CD14-positive monocyte (primary cell): ENCODE measurements around the gene EPS8L3. TPM values are rescaled to one million over a fixed set of nuclear protein-coding genes. Genes with fewer than 3 reads are reported as not detected.

Source experiments
- DNase-seq, 3 donors: peaks; one replicate each; pipeline ENCODE4 v3.0.0-alpha.2; 2011 to 2022
- H2AFZ ChIP-seq: 2 replicates; pipeline ENCODE4 v1.6.0; 2012; ENCODE audit warnings: mild to moderate bottlenecking, low read depth, low read length, inconsistent platforms; ENCODE audit not compliant: insufficient read depth, poor library complexity, severe bottlenecking
- H3K27ac ChIP-seq, 2 donors: 1 replicate in 1 of 2; 2 replicates in 1 of 2; pipeline ENCODE4 v1.5.1; 2012 to 2013; ENCODE audit warnings: low read length in 2 of 2, control low read depth in 1 of 2, inconsistent platforms in 1 of 2, low read depth in 1 of 2, mild to moderate bottlenecking in 1 of 2
- H3K27me3 ChIP-seq, 2 donors: one replicate each; pipeline versions ENCODE4 v1.6.0 to v1.6.1; 2011 to 2013; ENCODE audit warnings: low read length in 2 of 2; ENCODE audit not compliant: control insufficient read depth in 2 of 2, insufficient read depth in 2 of 2
- H3K36me3 ChIP-seq, 2 donors: replicated peaks in 1 of 2; 1 replicate in 1 of 2; 2 replicates in 1 of 2; pipeline versions ENCODE4 v1.5.1 to v1.6.1; 2012 to 2013; ENCODE audit warnings: low read length in 2 of 2, control low read depth in 1 of 2, inconsistent platforms in 1 of 2, mild to moderate bottlenecking in 1 of 2; ENCODE audit not compliant: insufficient read depth in 2 of 2, control insufficient read depth in 1 of 2
- H3K4me1 ChIP-seq, 2 donors: 1 replicate in 1 of 2; 2 replicates in 1 of 2; pipeline versions ENCODE4 v1.5.1 to v1.6.1; 2012 to 2013; ENCODE audit warnings: low read length in 2 of 2, control low read depth in 1 of 2, inconsistent platforms in 1 of 2, mild to moderate bottlenecking in 1 of 2, moderate library complexity in 1 of 2; ENCODE audit not compliant: insufficient read depth in 2 of 2, control insufficient read depth in 1 of 2
- H3K4me2 ChIP-seq: replicated peaks from 2 replicates; pipeline ENCODE3; 2012; ENCODE audit warnings: low read length, moderate library complexity, mild to moderate bottlenecking; ENCODE audit not compliant: poor library complexity, severe bottlenecking; ENCODE audit errors: extremely low read depth
- H3K4me3 ChIP-seq, 3 experiments: fragments of 200-600 bp in 1 of 3; sonication (generic) in 1 of 3; replicated peaks in 1 of 3; 1 replicate in 2 of 3; 2 replicates in 1 of 3; pipeline ENCODE4 v1.5.1; 2011 to 2013; ENCODE audit warnings: low read length in 3 of 3, mild to moderate bottlenecking in 3 of 3, control low read depth in 2 of 3, low read depth in 2 of 3, inconsistent platforms in 1 of 3, moderate library complexity in 1 of 3
- H3K79me2 ChIP-seq: 2 replicates; pipeline ENCODE4 v1.6.0; 2012; ENCODE audit warnings: mild to moderate bottlenecking, control low read depth, inconsistent platforms, low read length, moderate library complexity; ENCODE audit not compliant: insufficient read depth
- H3K9ac ChIP-seq: 2 replicates; pipeline ENCODE4 v1.6.0; 2017; ENCODE audit warnings: low read length, mild to moderate bottlenecking; ENCODE audit not compliant: insufficient read depth, poor library complexity, severe bottlenecking
- H3K9me3 ChIP-seq, 2 donors: replicated peaks in 1 of 2; 1 replicate in 1 of 2; 2 replicates in 1 of 2; pipeline versions ENCODE4 v1.5.1 to v1.6.1; 2012 to 2013; ENCODE audit warnings: low read length in 2 of 2, control low read depth in 1 of 2; ENCODE audit not compliant: control insufficient read depth in 1 of 2, insufficient read depth in 1 of 2
- H4K20me1 ChIP-seq: 2 replicates; pipeline ENCODE4 v1.6.0; 2012; ENCODE audit warnings: mild to moderate bottlenecking, low read length, control low read depth, moderate library complexity; ENCODE audit not compliant: insufficient read depth
- H3K27ac Mint-ChIP-seq, 7 donors: one replicate each; pipeline ENCODE4 v1.8.0; 2020; ENCODE audit warnings: mild to moderate bottlenecking in 7 of 7, mixed read lengths in 7 of 7, moderate library complexity in 6 of 7, inconsistent platforms in 2 of 7
- H3K27me3 Mint-ChIP-seq, 3 donors: one replicate each; pipeline ENCODE4 v1.8.0; 2021 to 2022; ENCODE audit warnings: low read depth in 3 of 3, mild to moderate bottlenecking in 3 of 3, mixed read lengths in 3 of 3, moderate library complexity in 3 of 3, inconsistent platforms in 1 of 3
- H3K36me3 Mint-ChIP-seq, 2 donors: one replicate each; pipeline ENCODE4 v1.8.0; 2020; ENCODE audit warnings: mixed read lengths in 2 of 2, inconsistent platforms in 1 of 2, mild to moderate bottlenecking in 1 of 2
- H3K4me1 Mint-ChIP-seq: one replicate; pipeline ENCODE4 v1.8.0; 2020; ENCODE audit warnings: mild to moderate bottlenecking, mixed read lengths
- H3K4me3 Mint-ChIP-seq, 2 donors: one replicate each; pipeline ENCODE4 v1.8.0; 2020; ENCODE audit warnings: mild to moderate bottlenecking in 2 of 2, mixed read lengths in 2 of 2, moderate library complexity in 1 of 2
- H3K9me3 Mint-ChIP-seq, 7 donors: one replicate each; pipeline ENCODE4 v1.8.0; 2020 to 2022; ENCODE audit warnings: mixed read lengths in 7 of 7, mild to moderate bottlenecking in 6 of 7, moderate library complexity in 6 of 7, inconsistent platforms in 2 of 7
- CTCF ChIP-seq: fragments of 200-600 bp; IDR thresholded peaks from one replicate; pipeline ENCODE4 v1.8.0; 2022; ENCODE audit warnings: antibody characterized with exemption, mild to moderate bottlenecking
- WGBS: methylation state at CpG from one replicate; pipeline ENCODE4 v1.1.5; 2013; ENCODE audit warnings: missing lambda C conversion rate; ENCODE audit not compliant: insufficient coverage; 5-methylcytosine and 5-hydroxymethylcytosine counted together
- intact Hi-C, 2 donors: fragments of 100-400 bp; cut with micrococcal nuclease; formaldehyde crosslinking; loops; one replicate each; pipeline versions ENCODE4 v1.15.0 to v1.15.1; 2023
- polyA plus RNA-seq, 3 donors: library from polyadenylated mRNA; depleted of rRNA in 1 of 3; unstranded in 2 of 3; stranded (reverse) in 1 of 3; fragments of 300-500 nt in 2 of 3; fragments of >200 nt in 1 of 3; fragmentation: Illumina TruSeq in 2 of 3; gene quantifications; 1 replicate in 2 of 3; 2 replicates in 1 of 3; pipeline ENCODE4 v1.2.3, GENCODE V29; 2012 to 2021

Gene EPS8L3
- polyA plus RNA-seq, 3 donors: not detected

DNA sequence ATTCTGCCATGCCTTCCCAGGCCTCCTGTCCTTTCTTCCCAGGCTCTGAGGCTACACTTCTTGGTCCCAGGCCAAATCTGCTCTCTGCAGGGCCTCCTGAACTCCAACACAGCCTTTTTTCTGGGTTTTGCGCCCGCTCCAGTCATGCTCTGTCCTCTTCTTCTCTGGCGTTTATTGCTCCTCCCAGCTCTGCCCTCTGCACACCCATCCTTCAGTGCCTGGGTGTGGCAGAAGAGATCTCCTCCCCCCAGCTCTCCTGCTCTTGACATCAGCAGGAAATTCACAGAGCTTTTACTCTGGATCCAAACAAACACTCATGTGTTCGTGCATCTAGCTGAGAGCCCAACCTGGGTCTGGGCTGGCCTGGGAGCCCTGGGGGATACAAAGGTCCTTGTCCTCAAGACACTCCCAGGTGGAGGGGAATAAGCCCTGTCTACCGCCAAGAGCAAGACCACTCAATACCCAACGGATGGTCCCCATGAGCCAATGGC lies 22.9 kb upstream of the EPS8L3 start:
- peaks cover 0 to 2% of the 10 kb centered on the region in 2 donors for H3K36me3 Mint-ChIP-seq
- intact Hi-C loops: no loop called here
- H3K27ac Mint-ChIP-seq: peak overlapping the region in 1 of 7 donors; percentile 26
- no peak for TF ChIP-seq CTCF
- no peak overlapping the region for H3K4me3 Mint-ChIP-seq
- DNase-seq: no peak
- H3K9me3 Mint-ChIP-seq: no peaks in the 10 kb centered on the region
- Histone ChIP-seq H4K20me1 (no peaks in the 10 kb centered on the region), H2AFZ (no peak overlapping the region), H3K36me3 (no peaks in the 10 kb centered on the region), H3K9me3 (no peaks in the 10 kb centered on the region), H3K79me2 (no peaks in the 10 kb centered on the region), H3K4me1 (peaks cover 27 to 35% of the 10 kb centered on the region in 2 donors), H3K4me2 (no peak overlapping the region), H3K27me3 (no peaks in the 10 kb centered on the region), H3K27ac (no peak overlapping the region), H3K4me3 (no peak overlapping the region), H3K9ac (no peak overlapping the region)
- peaks cover 35% of the 10 kb centered on the region for H3K4me1 Mint-ChIP-seq
- peaks cover 2 to 12% (median 3%) of the 10 kb centered on the region in 3 donors for H3K27me3 Mint-ChIP-seq
- WGBS: 95% methylated on average over 6 of the region's 6 CpGs

DNA sequence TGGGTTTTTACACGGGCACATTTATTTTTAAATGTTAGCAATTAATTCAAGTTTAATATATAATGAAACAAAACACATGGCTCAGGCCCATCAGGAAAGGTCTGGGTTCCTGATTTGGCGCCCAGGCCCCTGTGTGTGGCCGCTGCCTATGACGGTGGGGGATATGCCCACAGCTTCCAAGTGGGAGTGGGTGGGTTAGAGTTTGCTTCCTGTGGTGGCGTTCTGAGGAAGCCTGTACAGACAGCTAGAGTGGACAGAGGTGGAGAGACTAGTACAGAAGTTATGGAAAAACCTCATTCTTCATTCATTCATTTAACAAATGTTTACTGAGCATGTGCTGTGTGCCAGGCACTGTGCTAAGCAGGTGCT lies 22.4 kb upstream of the EPS8L3 start:
- Histone ChIP-seq H3K9me3 (no peaks in the 10 kb centered on the region), H3K4me3 (no peak overlapping the region), H3K79me2 (no peaks in the 10 kb centered on the region), H3K4me2 (no peak overlapping the region), H3K27ac (no peak overlapping the region), H3K4me1 (peaks cover 22 to 30% of the 10 kb centered on the region in 2 donors), H3K36me3 (no peaks in the 10 kb centered on the region), H2AFZ (no peak overlapping the region), H3K9ac (no peak overlapping the region), H4K20me1 (no peaks in the 10 kb centered on the region), H3K27me3 (no peaks in the 10 kb centered on the region)
- H3K36me3 Mint-ChIP-seq: peaks cover 0 to 2% of the 10 kb centered on the region in 2 donors
- no peak for DNase-seq
- WGBS: no CpG with 5 or more reads among the region's 5 CpGs
- intact Hi-C loops: no loop called here
- no peak overlapping the region for H3K27ac Mint-ChIP-seq
- TF ChIP-seq CTCF: no peak
- H3K4me3 Mint-ChIP-seq: no peak overlapping the region
- peaks cover 0 to 12% (median 2%) of the 10 kb centered on the region in 3 donors for H3K27me3 Mint-ChIP-seq
- H3K9me3 Mint-ChIP-seq: peaks cover 0 to 2% (median 0%) of the 10 kb centered on the region in 7 donors
- H3K4me1 Mint-ChIP-seq: peaks cover 31% of the 10 kb centered on the region
